Measurements from ENCODE around the gene TMEM41B. TPM values are rescaled to one million over a fixed set of nuclear protein-coding genes. Genes with fewer than 3 reads are reported as not detected.
"Not testable (repeated sequence)": the region's sequence is repeated elsewhere in the genome, so short reads cannot be mapped to it uniquely, and the experiment has no call there.

TMEM41B gene
- polyA plus RNA-seq, 3 donors: 5.5 to 11.3 (median 5.9) TPM

DNA sequence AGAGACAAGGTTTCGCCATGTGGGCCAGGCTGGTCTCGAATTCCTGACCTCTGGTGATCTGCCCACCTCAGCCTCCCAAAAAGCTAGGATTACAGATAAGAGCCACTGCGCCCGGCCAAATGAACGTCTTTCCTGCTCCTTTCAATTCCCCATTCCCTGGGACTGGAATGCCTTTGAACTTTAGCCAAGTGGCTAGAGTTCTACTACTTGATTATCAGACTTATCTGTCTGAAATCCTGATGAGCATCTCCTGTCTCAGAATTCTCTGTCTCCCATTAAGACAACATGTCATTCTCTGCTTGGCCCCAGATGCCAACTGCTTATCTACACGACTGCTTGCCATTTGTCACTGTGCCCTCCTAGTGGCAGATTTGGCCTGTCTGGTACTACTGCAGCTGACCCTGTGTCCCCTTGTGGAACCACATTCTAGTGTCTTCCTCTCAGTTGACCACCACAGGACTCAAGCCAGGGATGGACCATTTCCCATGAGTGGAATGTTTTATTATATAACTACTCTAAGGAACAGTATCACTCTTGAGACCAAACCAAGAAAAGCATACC lies 37.0 kb upstream of the TMEM41B start:
- peak overlapping the region; percentile 29 for H2AFZ ChIP-seq (ENCODE audit: insufficient read depth, low read depth, low read length, poor library complexity, severe bottlenecking)
- no peaks in the 10 kb centered on the region for H3K36me3 ChIP-seq (replicated peaks in 1 of 2; ENCODE audit: control insufficient read depth in 1 of 2, insufficient read depth in 2 of 2, low read length in 2 of 2)
- H3K4me1 Mint-ChIP-seq: peaks cover 5% of the 10 kb centered on the region
- no peak overlapping the region for H3K4me3 ChIP-seq (replicated peaks in 1 of 3; ENCODE audit: low read depth in 2 of 3, low read length in 3 of 3)
- H3K9me3 ChIP-seq (replicated peaks in 1 of 2; ENCODE audit: control insufficient read depth in 1 of 2, insufficient read depth in 1 of 2, low read length in 2 of 2): no peaks in the 10 kb centered on the region
- no peak for TF ChIP-seq CTCF (IDR thresholded peaks at IDR 0.05)
- WGBS (ENCODE audit: insufficient coverage): 95% methylated on average over 4 of the region's 6 CpGs
- H3K79me2 ChIP-seq (ENCODE audit: insufficient read depth, low read length): no peaks in the 10 kb centered on the region
- peak overlapping the region in 1 of 7 donors; percentile 20 for H3K27ac Mint-ChIP-seq
- DNase-seq: no peak
- H3K9me3 Mint-ChIP-seq: no peaks in the 10 kb centered on the region
- intact Hi-C loops (cut with micrococcal nuclease): no loop called here
- H3K36me3 Mint-ChIP-seq: no peaks in the 10 kb centered on the region
- no peak overlapping the region for H3K9ac ChIP-seq (ENCODE audit: insufficient read depth, low read length, poor library complexity, severe bottlenecking)
- H4K20me1 ChIP-seq (ENCODE audit: insufficient read depth, low read length): no peaks in the 10 kb centered on the region
- H3K27me3 Mint-ChIP-seq (ENCODE audit: low read depth in 3 of 3): peaks cover 0 to 8% (median 6%) of the 10 kb centered on the region in 3 donors
- H3K27ac ChIP-seq (ENCODE audit: low read depth in 1 of 2, low read length in 2 of 2): no peak overlapping the region
- no peak overlapping the region for H3K4me2 ChIP-seq (replicated peaks; ENCODE audit: extremely low read depth, low read length, poor library complexity, severe bottlenecking)
- no peak overlapping the region for H3K4me3 Mint-ChIP-seq
- no peaks in the 10 kb centered on the region for H3K27me3 ChIP-seq (ENCODE audit: control insufficient read depth in 2 of 2, insufficient read depth in 2 of 2, low read length in 2 of 2)
- H3K4me1 ChIP-seq (ENCODE audit: control insufficient read depth in 1 of 2, insufficient read depth in 2 of 2, low read length in 2 of 2): no peaks in the 10 kb centered on the region

DNA sequence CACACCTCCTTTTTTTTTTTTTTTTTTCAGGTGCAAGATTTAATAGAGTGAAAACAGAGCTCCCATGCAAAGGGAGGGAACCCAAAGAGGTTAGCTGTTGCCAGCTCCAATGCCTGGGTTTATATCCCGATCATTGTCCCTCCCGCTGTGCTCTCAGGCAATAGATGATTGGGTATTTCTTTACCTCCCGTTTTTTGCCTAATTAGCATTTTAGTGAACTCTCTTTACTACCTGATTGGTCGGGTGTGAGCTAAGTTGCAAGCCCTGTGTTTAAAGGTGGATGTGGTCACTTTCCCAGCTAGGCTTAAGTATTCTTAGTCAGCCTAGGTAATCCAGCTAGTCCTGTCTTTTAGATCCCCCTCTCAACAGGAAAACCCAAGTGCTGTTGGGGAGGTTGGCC lies 33.4 kb upstream of the TMEM41B start:
- H3K4me1 Mint-ChIP-seq; H2AFZ ChIP-seq (ENCODE audit: insufficient read depth, low read depth, low read length, poor library complexity, severe bottlenecking); H3K4me3 Mint-ChIP-seq; H3K4me2 ChIP-seq (replicated peaks; ENCODE audit: extremely low read depth, low read length, poor library complexity, severe bottlenecking); H3K27ac ChIP-seq (ENCODE audit: low read depth in 1 of 2, low read length in 2 of 2); H3K9ac ChIP-seq (ENCODE audit: insufficient read depth, low read length, poor library complexity, severe bottlenecking); intact Hi-C loops (cut with micrococcal nuclease); H3K27me3 ChIP-seq (ENCODE audit: control insufficient read depth in 2 of 2, insufficient read depth in 2 of 2, low read length in 2 of 2); DNase-seq; H3K9me3 ChIP-seq (replicated peaks in 1 of 2; ENCODE audit: control insufficient read depth in 1 of 2, insufficient read depth in 1 of 2, low read length in 2 of 2); H3K9me3 Mint-ChIP-seq; H3K4me1 ChIP-seq (ENCODE audit: control insufficient read depth in 1 of 2, insufficient read depth in 2 of 2, low read length in 2 of 2); H3K4me3 ChIP-seq (replicated peaks in 1 of 3; ENCODE audit: low read depth in 2 of 3, low read length in 3 of 3); H3K36me3 Mint-ChIP-seq; H3K36me3 ChIP-seq (replicated peaks in 1 of 2; ENCODE audit: control insufficient read depth in 1 of 2, insufficient read depth in 2 of 2, low read length in 2 of 2); H4K20me1 ChIP-seq (ENCODE audit: insufficient read depth, low read length); H3K79me2 ChIP-seq (ENCODE audit: insufficient read depth, low read length); H3K27me3 Mint-ChIP-seq (ENCODE audit: low read depth in 3 of 3); H3K27ac Mint-ChIP-seq: not testable (repeated sequence)
- no CpG with 5 or more reads among the region's 4 CpGs for WGBS (ENCODE audit: insufficient coverage)
